Medulla oblongata (tissue), 1 donor: Measurements from ENCODE around the gene MBD6.
A peak's percentile ranks its signal among the peaks of the same experiment; 100 is the strongest.
"Not testable (repeated sequence)": the region's sequence is repeated elsewhere in the genome, so short reads cannot be mapped to it uniquely, and the experiment has no call there.

Source experiments
- DNase-seq: peaks from one replicate; pipeline ENCODE4 v3.0.0-alpha.2; 2015; ENCODE audit errors: extremely low spot score

Gene MBD6

GRCh38 chr12:57549203-57549908 is 26.7 kb downstream of the MBD6 start:
- no peak for DNase-seq

DNA sequence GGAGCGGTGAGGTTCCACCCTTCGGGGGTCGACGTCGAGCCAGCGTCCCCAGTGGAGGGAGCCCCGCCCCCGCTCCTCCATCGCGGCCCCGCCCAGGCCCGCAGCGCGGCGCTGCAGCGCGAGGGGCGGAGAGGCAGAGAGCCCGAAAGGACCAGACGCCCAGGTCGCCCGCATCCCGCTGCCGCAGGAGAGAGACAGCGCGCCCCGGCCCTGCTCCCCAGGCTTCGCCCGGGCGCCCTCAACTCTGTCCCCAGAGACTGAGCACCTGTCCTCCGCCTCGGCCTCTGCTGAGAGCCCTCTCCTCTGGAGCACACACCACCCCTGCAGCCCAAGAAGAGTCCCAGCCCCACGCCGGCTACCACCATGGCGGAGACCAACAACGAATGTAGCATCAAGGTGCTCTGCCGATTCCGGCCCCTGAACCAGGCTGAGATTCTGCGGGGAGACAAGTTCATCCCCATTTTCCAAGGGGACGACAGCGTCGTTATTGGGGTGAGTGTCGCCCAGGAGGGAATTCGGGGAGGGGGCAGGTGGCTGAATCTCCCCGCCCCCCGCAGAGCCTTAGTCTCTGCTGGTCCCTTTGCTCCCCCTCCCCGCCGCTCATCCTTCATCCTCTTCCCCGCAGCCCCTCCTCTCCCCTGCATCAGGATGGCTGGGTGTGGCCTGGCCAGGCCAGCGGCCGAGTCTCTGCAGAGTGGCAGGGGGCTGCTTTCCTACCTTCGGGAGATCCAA is 27.5 kb downstream of the MBD6 start, which contains the start of gene KIF5A:
TSS of gene KIF5A (plus strand) at position 136 of the 732 bp plus-strand sequence. CDS start at position 364, 228 bp downstream.
- DNase-seq, result peak; percentile 57

DNA sequence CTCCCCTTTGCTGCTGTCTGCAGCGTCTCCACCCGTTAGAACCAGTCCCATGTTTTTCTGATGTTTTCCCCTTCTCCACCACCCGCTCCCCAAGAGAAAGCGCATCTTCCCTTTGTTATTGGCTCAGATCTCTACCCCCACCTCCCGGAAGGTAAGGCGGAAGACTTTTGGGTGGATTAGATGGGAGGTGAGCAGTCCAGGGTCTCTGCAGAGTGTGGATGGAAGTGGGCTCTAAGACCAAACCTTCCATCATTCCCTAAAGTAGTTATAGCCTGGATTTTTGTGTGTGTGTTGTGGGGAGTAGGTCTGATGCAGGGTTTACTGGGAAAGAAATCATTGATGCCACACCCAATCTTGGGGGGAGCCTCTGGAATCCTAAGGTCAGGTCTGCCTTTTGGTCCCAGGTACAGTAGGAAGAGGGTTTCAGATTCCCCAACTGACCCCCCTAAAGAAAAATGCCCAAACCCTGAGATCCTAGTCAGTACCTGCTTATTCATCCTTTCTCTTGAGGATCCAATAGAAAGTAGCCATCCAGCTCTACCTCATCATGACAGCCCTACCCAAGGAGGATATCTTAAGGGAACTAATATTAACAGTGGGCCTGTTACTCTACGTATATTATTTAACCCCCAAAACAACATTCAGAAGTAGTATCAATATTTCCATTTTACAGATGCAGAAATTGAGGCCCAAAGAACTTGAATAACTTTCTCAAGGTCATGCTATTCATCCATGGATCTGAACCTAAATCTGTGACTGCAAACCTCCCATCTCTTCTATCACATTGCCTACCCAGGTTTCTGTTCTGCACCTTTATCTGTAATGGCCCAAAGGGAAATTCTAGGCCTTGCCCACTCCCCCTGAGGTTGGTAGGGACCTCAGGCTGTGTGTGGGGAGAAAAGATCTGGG is 28.3 kb downstream of the MBD6 start:
- no peak for DNase-seq

DNA sequence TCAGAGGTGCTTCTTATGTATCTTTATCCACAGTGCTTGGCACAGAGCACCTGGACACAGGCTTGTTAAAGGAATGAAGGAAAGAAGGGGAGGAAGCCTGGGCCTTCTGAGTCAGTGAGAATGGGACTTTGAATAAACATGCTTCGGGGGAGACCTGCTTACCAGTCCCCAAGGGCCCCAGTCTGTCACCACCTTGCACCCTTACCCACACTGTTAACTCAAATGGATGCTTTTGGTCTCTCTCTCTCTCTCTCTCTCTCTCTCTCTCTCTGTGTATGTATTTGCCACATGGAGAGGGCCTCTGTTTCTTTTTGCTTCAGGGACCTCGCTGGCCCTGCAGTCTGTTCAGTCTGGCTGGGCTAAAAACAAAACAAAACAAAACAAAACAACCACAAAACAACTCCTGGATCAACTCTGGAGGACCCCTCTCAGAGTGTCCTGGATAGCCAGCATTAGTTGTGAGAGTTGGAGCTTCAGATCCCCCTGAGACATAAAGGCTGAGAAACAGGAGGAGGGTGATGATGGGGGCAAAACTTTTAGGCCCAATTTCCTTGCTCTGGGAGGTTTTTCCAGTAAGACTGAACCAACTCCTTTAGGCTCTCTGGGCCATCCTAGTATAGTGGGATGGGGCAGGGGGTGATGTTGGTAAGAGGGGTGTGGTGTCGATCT is 29.1 kb downstream of the MBD6 start:
- DNase-seq, result no peak

- no peak for DNase-seq
These were observed 29.7 kb downstream of the MBD6 start for GRCh38 chr12:57552306-57552651.

DNA sequence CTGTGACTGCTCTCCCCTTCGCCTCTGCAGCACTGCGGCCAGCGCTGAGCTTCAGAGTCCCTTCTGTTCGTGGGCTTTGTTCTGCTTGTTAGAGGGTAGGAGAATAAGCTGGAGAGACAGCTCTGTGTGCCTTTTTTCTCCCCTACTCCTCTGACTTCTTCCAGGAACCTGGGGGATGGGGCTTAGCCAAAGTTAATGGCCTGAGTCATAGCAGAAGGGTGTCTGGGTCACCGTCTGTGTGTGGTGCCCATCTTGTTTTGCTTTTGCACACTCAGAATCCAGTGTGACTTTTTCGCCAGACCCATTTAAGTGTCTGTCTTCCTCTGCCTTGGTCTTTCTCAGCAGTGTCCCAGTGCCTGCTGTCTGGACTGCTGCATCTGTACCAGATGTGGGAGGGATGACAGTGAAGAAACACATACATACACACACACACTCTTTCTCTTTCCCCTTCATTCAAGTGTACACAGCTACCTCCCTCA is 30.2 kb downstream of the MBD6 start:
- no peak for DNase-seq

DNA sequence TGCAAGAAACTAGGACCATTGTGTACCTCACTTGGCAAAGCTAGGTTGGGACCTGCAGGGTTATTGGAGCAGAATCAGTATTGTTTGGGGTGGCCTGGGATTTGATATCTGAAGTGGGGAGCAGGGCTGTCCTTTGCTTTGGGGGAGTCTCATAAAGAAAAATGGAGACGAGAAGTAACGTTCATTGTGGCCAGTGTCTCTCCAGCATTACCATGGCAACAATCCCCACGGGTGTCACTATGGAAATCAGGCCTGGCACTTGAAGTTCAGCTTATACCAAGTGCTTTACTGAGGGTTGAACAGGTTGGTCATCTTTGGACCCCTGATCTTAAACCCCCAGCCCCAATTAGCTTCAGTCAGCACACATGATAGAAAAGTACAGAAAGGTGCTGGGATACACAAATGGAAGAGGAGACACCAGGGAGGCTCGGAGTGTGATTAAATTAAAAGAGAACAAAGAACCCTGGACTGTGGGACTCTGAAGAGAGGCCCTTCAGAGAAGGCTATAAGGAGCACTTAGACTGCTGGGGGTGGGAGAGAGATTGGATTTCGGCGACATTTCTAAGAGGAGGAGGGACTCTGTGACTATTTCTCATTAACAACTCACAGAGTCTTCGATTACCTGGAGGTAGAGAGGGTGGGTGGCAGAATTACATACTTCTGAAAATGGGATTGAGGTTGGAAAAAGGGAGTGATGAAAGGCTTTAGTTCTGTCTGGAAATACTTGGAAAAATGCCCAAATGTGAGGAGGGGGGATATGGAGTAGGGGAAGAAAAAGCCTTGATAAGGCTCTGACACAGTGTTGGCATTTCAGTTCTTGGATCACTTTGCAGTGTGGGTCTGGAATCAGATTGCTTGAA is 30.9 kb downstream of the MBD6 start:
- no peak for DNase-seq

DNA sequence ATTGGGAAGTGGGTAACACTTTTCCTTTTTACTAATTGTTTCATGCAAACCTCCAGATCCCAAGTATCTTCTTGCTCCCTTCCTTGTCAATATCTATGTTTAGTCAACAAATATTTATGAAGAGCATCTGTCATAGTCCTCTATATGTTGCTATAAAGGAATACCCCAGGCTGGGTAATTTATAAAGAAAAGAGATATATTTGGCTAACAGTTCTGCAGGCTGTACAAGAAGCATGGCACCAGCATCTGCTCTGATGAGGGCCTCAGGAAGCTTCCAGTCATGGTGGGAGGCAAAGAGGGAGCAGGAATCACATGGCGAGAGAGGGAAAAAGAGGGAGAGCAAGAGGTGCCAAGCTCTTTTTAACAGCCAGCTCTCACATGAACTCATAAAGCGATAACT is 31.8 kb downstream of the MBD6 start:
- no peak for DNase-seq

DNA sequence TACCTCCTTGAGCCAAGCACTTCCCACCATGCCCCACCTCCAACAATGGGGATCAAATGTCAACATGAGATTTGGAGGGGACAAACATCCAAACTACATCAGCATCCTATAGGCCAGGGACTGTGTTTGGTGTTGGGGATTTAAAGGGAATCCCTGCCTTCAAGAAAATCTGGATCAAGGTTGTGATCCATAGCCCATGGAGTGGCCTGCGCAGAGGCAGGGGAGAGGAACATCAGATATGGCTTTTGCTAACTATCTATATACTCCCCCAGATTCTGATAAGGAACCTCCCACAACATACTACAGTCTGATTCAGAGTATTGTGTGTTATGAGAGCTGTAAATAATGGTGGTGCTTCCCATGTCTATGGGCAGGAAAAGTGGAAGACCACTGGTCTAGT is 32.3 kb downstream of the MBD6 start:
- DNase-seq, result no peak

DNA sequence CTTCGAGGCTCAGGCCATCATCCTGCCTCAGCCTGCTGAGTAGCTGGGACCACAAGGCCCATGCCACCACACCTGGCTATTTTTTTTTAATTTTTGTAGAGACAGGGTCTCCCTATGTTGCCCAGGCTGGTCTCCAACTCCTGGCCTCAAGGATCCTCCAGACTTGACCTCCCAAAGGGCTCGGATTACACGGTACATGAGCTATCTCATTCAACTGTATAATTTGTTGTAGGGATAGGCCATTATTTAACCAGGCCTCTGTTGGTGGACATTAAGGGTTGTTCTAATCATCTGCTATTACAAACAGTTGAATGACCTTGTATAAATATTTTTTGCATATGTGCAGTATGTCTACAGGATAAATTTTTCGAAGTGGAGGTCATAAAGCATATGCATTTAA is 36.2 kb downstream of the MBD6 start:
- DNase-seq, result no peak

DNA sequence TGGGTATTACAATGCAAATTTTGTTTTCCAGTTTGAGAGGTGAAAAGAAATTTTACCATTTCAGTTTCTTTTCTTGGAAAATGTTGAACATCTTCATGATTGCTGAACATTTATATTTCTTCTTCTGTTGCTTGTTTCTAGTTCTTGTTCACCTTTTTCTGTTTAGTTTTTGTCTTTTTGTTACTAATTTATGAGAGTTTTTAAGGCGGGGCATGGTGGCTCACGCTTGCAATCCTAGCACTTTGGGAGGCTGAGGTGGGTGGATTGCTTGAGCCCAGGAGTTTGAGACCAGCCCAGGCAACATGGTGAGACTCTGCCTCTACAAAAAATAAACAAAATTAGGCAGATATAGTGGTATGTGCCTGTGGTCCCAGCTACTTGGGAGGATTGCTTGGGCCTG is 37.9 kb downstream of the MBD6 start:
- no peak for DNase-seq

DNA sequence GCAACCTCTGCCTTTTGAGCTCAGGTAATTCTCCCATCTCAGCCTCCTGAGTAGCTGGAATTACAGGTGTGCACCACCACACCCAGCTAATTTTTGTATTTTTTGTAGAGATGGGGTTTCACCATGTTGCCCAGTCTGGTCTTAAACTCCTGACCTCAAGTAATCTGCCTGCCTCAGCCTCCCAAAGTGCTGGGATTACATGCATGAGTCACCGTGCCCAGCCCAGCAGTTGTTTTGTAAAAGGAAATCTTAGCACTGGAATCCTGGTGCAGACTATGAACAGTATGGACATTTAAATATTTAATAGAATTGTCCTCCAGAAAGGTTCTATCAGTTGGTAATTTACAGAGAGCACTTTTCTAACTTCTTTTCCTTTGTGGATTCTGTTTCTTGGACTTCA is 38.5 kb downstream of the MBD6 start:
- not testable (repeated sequence) for DNase-seq

- no peak for DNase-seq
These were observed 40.7 kb downstream of the MBD6 start for GRCh38 chr12:57563358-57563757.

- DNase-seq, result no peak
These were observed 41.6 kb downstream of the MBD6 start for GRCh38 chr12:57564178-57564740.

GRCh38 chr12:57568838-57569237 is 46.2 kb downstream of the MBD6 start:
- no peak for DNase-seq

GRCh38 chr12:57569858-57570257 is 47.2 kb downstream of the MBD6 start:
- no peak for DNase-seq

- not testable (repeated sequence) for DNase-seq
These were observed 47.8 kb downstream of the MBD6 start for GRCh38 chr12:57570438-57570837.

DNA sequence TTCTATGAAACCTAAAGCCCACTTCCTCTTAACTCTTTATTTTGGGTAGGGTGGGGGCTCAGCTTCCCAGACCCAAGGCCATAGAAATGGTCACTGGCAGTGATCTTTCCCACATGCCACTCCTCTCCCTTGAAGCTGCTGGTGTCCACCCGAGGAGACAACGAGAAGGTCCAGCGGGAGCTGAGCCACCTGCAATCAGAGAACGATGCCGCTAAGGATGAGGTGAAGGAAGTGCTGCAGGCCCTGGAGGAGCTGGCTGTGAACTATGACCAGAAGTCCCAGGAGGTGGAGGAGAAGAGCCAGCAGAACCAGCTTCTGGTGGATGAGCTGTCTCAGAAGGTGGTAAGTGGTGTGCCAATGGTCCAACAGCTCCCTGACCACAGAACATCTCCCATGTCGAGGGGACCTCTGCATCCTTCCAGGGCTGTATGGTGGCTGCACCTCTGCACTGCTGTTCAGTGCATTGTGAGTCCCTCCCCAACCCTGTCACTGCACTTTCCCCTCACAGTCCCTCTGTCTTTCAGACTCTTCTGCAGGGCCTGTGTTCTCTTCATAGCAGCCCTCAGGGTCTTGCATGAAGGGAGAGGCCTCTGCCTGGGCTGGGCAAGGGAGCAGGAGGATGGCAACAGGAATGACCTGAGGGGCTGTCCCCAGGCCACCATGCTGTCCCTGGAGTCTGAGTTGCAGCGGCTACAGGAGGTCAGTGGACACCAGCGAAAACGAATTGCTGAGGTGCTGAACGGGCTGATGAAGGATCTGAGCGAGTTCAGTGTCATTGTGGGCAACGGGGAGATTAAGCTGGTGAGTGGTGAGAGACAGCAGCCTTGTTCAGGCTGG is 49.5 kb downstream of the MBD6 start:
- no peak for DNase-seq

- no peak for DNase-seq
These were observed 52.2 kb downstream of the MBD6 start for GRCh38 chr12:57574795-57575194.
